Immature natural killer cell (primary cell): ENCODE results near the gene ZNF577. TPM values are rescaled to one million over a fixed set of nuclear protein-coding genes. Genes with fewer than 3 reads are reported as not detected.

Experiments used
- DNase-seq, 3 donors: peaks; one replicate each; pipeline ENCODE4 v3.0.0; 2022; ENCODE audit warnings: mixed read lengths in 1 of 3
- H3K27ac Mint-ChIP-seq, 6 donors: one replicate each; pipeline ENCODE4 v1.8.0; 2020; ENCODE audit warnings: mixed read lengths in 6 of 6, mild to moderate bottlenecking in 5 of 6, inconsistent platforms in 4 of 6, moderate library complexity in 3 of 6
- H3K27me3 Mint-ChIP-seq, 3 donors: one replicate each; pipeline ENCODE4 v1.8.0; 2020 to 2021; ENCODE audit warnings: low read depth in 3 of 3, mild to moderate bottlenecking in 3 of 3, mixed read lengths in 3 of 3, moderate library complexity in 3 of 3, inconsistent platforms in 1 of 3
- H3K36me3 Mint-ChIP-seq, 3 donors: one replicate each; pipeline ENCODE4 v1.8.0; 2020; ENCODE audit warnings: mixed read lengths in 3 of 3, inconsistent platforms in 2 of 3, mild to moderate bottlenecking in 2 of 3
- H3K4me1 Mint-ChIP-seq, 2 donors: one replicate each; pipeline ENCODE4 v1.8.0; 2020; ENCODE audit warnings: inconsistent platforms in 2 of 2, mild to moderate bottlenecking in 2 of 2, mixed read lengths in 2 of 2, moderate library complexity in 1 of 2
- H3K4me3 Mint-ChIP-seq, 5 donors: one replicate each; pipeline ENCODE4 v1.8.0; 2020; ENCODE audit warnings: mild to moderate bottlenecking in 5 of 5, mixed read lengths in 5 of 5, inconsistent platforms in 3 of 5, moderate library complexity in 3 of 5
- H3K9me3 Mint-ChIP-seq, 6 donors: one replicate each; pipeline ENCODE4 v1.8.0; 2020; ENCODE audit warnings: mild to moderate bottlenecking in 6 of 6, mixed read lengths in 6 of 6, inconsistent platforms in 4 of 6, moderate library complexity in 3 of 6
- polyA plus RNA-seq, 3 donors: library from polyadenylated mRNA; unstranded; fragments of 300-500 nt; fragmentation: Illumina TruSeq; gene quantifications; one replicate each; pipeline ENCODE4 v1.2.3, GENCODE V29; 2021

Gene ZNF577
- polyA plus RNA-seq, 3 donors from 2014 or later: 1.5 to 6.8 (median 4.0) TPM

- Mint-ChIP-seq H3K27me3 (peaks cover 16 to 17% (median 17%) of the 10 kb centered on the region in 3 donors), H3K4me3 (peak overlapping the region; percentile 97 to 100 (median 100)), H3K36me3 (peaks cover 41 to 50% (median 46%) of the 10 kb centered on the region in 3 donors), H3K4me1 (peaks cover 31 to 36% of the 10 kb centered on the region in 2 donors), H3K9me3 (peaks cover 26 to 64% (median 43%) of the 10 kb centered on the region in 6 donors), H3K27ac (peak overlapping the region; percentile 87 to 99 (median 96))
- DNase-seq: no peak
These were observed 17.5 kb upstream of the ZNF577 start for GRCh38 chr19:51905206-51905605.

DNA sequence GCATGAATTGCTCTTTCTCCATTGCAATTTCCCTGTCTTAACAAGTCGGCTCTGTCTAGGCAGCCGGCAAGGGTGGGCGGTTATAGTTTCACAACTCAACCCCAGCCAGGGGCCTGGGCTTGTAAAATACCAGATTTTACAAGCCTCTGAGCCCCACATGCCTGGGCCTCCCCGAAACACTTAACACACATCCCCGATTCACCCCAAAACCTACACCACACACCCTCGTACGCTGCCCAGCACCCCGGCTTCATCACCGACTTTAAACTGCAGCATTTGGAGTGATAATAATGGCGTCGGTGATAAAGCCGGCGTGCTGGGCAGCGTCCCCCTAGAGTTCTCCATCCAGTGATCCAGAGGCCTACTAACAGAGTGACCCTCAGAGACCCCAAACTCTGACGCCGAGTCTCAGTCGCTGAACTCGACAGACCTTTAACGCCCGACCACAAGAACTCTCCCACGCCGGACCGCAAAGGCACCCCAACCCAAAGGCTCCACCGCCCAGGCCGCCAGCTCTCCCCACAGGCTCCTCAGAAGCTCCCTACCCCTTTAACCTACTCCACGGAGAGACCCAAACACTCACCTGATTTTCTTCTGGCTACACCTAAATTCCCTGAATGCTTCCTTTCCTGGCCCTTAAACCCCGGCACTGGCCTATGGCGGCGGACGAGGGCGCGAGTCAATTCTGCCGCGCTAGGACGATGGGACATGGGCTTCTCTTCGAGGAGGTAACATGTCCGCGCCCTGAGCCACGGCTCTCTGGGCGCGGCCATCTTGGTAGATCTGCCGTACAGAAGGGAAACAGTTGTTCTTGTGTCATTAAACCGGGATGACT lies 16.8 kb upstream of the ZNF577 start, which contains the start of gene ZNF649:
Gene ZNF649, minus strand, starts transcription at position 687 of the 835 bp plus-strand sequence. CDS start 4,910 bp downstream, outside the sequence.
- DNase-seq: peak; percentile 78 to 82 (median 81)
- Mint-ChIP-seq H3K36me3 (peaks cover 48 to 53% (median 48%) of the 10 kb centered on the region in 3 donors), H3K4me1 (peaks cover 31 to 36% of the 10 kb centered on the region in 2 donors), H3K27me3 (peaks cover 11 to 17% (median 15%) of the 10 kb centered on the region in 3 donors), H3K4me3 (peak within 1 kb of the TSS; percentile 97 to 100 (median 100)), H3K9me3 (peaks cover 27 to 63% (median 47%) of the 10 kb centered on the region in 6 donors), H3K27ac (peak within 1 kb of the TSS; percentile 87 to 99 (median 96))

DNA sequence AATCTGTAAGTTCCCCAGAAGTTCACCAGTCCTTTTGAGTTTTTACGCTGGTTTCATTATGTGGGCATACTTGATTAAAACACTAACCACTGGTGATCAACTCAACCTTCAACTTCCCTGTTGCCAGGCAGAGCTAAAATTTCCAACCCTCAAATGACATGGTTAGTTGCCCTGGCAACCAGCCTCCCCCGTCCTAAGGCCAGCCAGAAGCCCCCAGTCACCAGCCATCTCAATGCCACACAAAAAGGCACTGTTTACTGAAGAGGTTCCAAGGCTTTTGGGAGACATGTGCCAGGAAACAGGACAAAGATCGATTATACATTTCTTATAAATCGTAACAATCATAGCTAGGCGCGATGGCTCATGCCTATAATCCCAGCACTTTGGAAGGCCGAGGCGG lies 15.4 kb upstream of the ZNF577 start:
- H3K4me3 Mint-ChIP-seq: peak overlapping the region; percentile 63 to 100 (median 100)
- peaks cover 7 to 17% (median 15%) of the 10 kb centered on the region in 3 donors for H3K27me3 Mint-ChIP-seq
- peaks cover 31 to 36% of the 10 kb centered on the region in 2 donors for H3K4me1 Mint-ChIP-seq
- peaks cover 24 to 62% (median 49%) of the 10 kb centered on the region in 6 donors for H3K9me3 Mint-ChIP-seq
- peaks cover 55 to 61% (median 58%) of the 10 kb centered on the region in 3 donors for H3K36me3 Mint-ChIP-seq
- no peak for DNase-seq
- peak overlapping the region in 4 of 6 donors; percentile 11 to 62 (median 26) for H3K27ac Mint-ChIP-seq

GRCh38 chr19:51901860-51902259 lies 14.1 kb upstream of the ZNF577 start:
- Mint-ChIP-seq H3K4me3 (no peak overlapping the region), H3K27me3 (peaks cover 5 to 11% (median 7%) of the 10 kb centered on the region in 3 donors), H3K9me3 (peaks cover 21 to 66% (median 51%) of the 10 kb centered on the region in 6 donors), H3K36me3 (peaks cover 60 to 72% (median 68%) of the 10 kb centered on the region in 3 donors), H3K27ac (no peak overlapping the region), H3K4me1 (peaks cover 31 to 36% of the 10 kb centered on the region in 2 donors)
- DNase-seq: no peak

- Mint-ChIP-seq H3K27me3 (peaks cover 0 to 12% (median 5%) of the 10 kb centered on the region in 3 donors), H3K9me3 (peaks cover 43 to 100% (median 94%) of the 10 kb centered on the region in 6 donors), H3K4me1 (peaks cover 9 to 26% of the 10 kb centered on the region in 2 donors), H3K4me3 (no peak overlapping the region), H3K27ac (no peak overlapping the region), H3K36me3 (peaks cover 77 to 90% (median 85%) of the 10 kb centered on the region in 3 donors)
- DNase-seq: no peak
These were observed 3.5 kb upstream of the ZNF577 start for GRCh38 chr19:51891193-51891747.

DNA sequence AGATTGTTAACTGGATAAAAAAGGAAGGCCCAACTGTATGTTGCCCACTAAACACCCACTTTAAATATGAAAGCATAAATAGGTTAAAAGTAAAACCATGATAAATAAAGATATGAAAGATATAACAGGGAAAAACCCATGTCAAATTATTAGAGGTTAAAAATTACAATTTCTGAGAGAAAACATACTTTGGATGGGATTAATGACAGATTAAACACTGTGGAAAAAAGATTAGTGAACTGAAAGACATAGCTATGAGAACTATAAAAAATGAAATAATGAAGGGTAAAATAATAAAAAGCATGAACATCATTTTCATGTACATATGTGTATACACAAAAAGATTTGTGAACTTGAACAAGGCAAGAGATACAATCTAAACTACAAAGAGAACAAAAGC lies 2.2 kb upstream of the ZNF577 start:
- H3K27me3 Mint-ChIP-seq: peaks cover 0 to 12% (median 5%) of the 10 kb centered on the region in 3 donors

GRCh38 chr19:51884713-51885112 lies 3.0 kb downstream of the ZNF577 start:
- peaks cover 31 to 80% (median 76%) of the 10 kb centered on the region in 6 donors for H3K9me3 Mint-ChIP-seq

More for the DNA sequence above, 2.2 kb upstream of the ZNF577 start:
- H3K27ac Mint-ChIP-seq: no peak overlapping the region
- H3K36me3 Mint-ChIP-seq: peaks cover 72 to 87% (median 72%) of the 10 kb centered on the region in 3 donors
- no peak for DNase-seq
- peaks cover 9 to 26% of the 10 kb centered on the region in 2 donors for H3K4me1 Mint-ChIP-seq
- peaks cover 43 to 96% (median 92%) of the 10 kb centered on the region in 6 donors for H3K9me3 Mint-ChIP-seq
- H3K4me3 Mint-ChIP-seq: peak overlapping the region in 1 of 5 donors; percentile 14

DNA sequence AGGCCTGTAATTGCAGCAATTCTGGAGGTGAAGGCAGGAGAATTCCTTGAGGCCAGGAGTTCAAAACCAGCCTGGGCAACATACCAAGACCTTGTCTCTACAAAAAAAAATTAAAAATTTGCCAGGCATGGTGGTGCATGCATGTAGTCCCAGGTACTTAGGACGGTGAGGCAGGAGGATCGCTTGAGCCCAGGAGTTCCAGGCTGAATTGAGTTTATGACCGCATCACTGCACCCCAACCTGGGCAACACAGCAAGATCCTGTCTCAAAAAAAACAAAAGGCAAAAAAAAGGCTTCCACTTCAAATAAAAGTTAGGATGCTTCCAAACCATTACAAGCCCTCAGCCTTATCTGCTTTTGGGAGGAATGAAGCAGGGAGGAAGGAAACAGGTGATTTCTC lies 5.2 kb downstream of the ZNF577 start:
- no peak for DNase-seq
- peaks cover under 1 to 10% of the 10 kb centered on the region in 2 donors for H3K4me1 Mint-ChIP-seq
- no peak overlapping the region for H3K27ac Mint-ChIP-seq
- no peak overlapping the region for H3K4me3 Mint-ChIP-seq
- peaks cover 25 to 76% (median 73%) of the 10 kb centered on the region in 6 donors for H3K9me3 Mint-ChIP-seq
- peaks cover 51 to 66% (median 53%) of the 10 kb centered on the region in 3 donors for H3K36me3 Mint-ChIP-seq
- peaks cover 0 to 9% (median 3%) of the 10 kb centered on the region in 3 donors for H3K27me3 Mint-ChIP-seq

More at GRCh38 chr19:51884713-51885112, 3.0 kb downstream of the ZNF577 start:
- H3K4me1 Mint-ChIP-seq: peaks cover 9 to 20% of the 10 kb centered on the region in 2 donors
- peaks cover 0 to 11% (median 7%) of the 10 kb centered on the region in 3 donors for H3K27me3 Mint-ChIP-seq
- no peak for DNase-seq
- no peak overlapping the region for H3K4me3 Mint-ChIP-seq
- H3K36me3 Mint-ChIP-seq: peaks cover 50 to 66% (median 51%) of the 10 kb centered on the region in 3 donors
- no peak overlapping the region for H3K27ac Mint-ChIP-seq

- Mint-ChIP-seq H3K4me1 (no peaks in the 10 kb centered on the region), H3K36me3 (peaks cover 65 to 86% (median 68%) of the 10 kb centered on the region in 3 donors), H3K27ac (no peak overlapping the region), H3K27me3 (peaks cover 2 to 3% (median 3%) of the 10 kb centered on the region in 3 donors), H3K4me3 (no peak overlapping the region), H3K9me3 (peaks cover 70 to 99% (median 96%) of the 10 kb centered on the region in 6 donors)
- DNase-seq: no peak
These were observed 14.7 kb downstream of the ZNF577 start for GRCh38 chr19:51873097-51873496.

GRCh38 chr19:51861870-51862622 lies 25.7 kb downstream of the ZNF577 start:
- no peak for DNase-seq
- H3K4me1 Mint-ChIP-seq: peaks cover 0 to 1% of the 10 kb centered on the region in 2 donors
- no peak overlapping the region for H3K27ac Mint-ChIP-seq
- H3K27me3 Mint-ChIP-seq: peaks cover 0 to 3% (median 2%) of the 10 kb centered on the region in 3 donors
- H3K4me3 Mint-ChIP-seq: no peak overlapping the region
- H3K36me3 Mint-ChIP-seq: peaks cover 28 to 32% (median 31%) of the 10 kb centered on the region in 3 donors
- peaks cover 61 to 99% (median 91%) of the 10 kb centered on the region in 6 donors for H3K9me3 Mint-ChIP-seq

- Mint-ChIP-seq H3K4me3 (no peak overlapping the region), H3K9me3 (peaks cover 6 to 44% (median 15%) of the 10 kb centered on the region in 6 donors), H3K36me3 (peaks cover 0 to 12% (median 4%) of the 10 kb centered on the region in 3 donors), H3K27ac (no peak overlapping the region), H3K27me3 (peaks cover 0 to 2% (median 1%) of the 10 kb centered on the region in 3 donors), H3K4me1 (no peaks in the 10 kb centered on the region)
- no peak for DNase-seq
These were observed 50.6 kb downstream of the ZNF577 start for GRCh38 chr19:51837145-51837544.

- no peak overlapping the region for H3K4me3 Mint-ChIP-seq
- H3K9me3 Mint-ChIP-seq: peaks cover 2 to 63% (median 13%) of the 10 kb centered on the region in 6 donors
- peaks cover 0 to 5% of the 10 kb centered on the region in 2 donors for H3K4me1 Mint-ChIP-seq
- H3K27me3 Mint-ChIP-seq: no peaks in the 10 kb centered on the region
- peaks cover 0 to 12% (median 0%) of the 10 kb centered on the region in 3 donors for H3K36me3 Mint-ChIP-seq
- DNase-seq: no peak
- H3K27ac Mint-ChIP-seq: peak overlapping the region in 1 of 6 donors; percentile 12
These were observed 57.5 kb downstream of the ZNF577 start for GRCh38 chr19:51830274-51830673.
